SK-MEL-5 (cell line): ENCODE data around the gene SMOC1. TPM values are rescaled to one million over a fixed set of nuclear protein-coding genes. Genes with fewer than 3 reads are reported as not detected.
A peak's percentile ranks its signal among the peaks of the same experiment; 100 is the strongest.

Experiments used
- DNase-seq: peaks from one replicate; pipeline ENCODE4 v3.0.0-alpha.2; 2016; ENCODE audit warnings: low read depth, low spot score
- in situ Hi-C: cut with HindIII; loops from 2 replicates; pipeline ENCODE4 v1.10.0; 2016; ENCODE audit warnings: low sequenced_read_pairs, high pct_unique_total_duplicates, low pct_unique_long_range_greater_than_20kb
- total RNA-seq: library from RNA; depleted of rRNA; stranded (reverse); fragments of >200 nt; shearing (Covaris generic); gene quantifications from 2 replicates; pipeline ENCODE4 v1.2.3, GENCODE V29; 2014

Gene SMOC1
- total RNA-seq, 1 experiment from 2014 or later, result not detected

GRCh38 chr14:70032016-70032415 is 152.8 kb downstream of the SMOC1 start:
- in situ Hi-C loops, result no loop called here
- DNase-seq, result no peak

- in situ Hi-C loops, result no loop called here
- no peak for DNase-seq
These were observed 153.2 kb downstream of the SMOC1 start for GRCh38 chr14:70032447-70032846.

DNA sequence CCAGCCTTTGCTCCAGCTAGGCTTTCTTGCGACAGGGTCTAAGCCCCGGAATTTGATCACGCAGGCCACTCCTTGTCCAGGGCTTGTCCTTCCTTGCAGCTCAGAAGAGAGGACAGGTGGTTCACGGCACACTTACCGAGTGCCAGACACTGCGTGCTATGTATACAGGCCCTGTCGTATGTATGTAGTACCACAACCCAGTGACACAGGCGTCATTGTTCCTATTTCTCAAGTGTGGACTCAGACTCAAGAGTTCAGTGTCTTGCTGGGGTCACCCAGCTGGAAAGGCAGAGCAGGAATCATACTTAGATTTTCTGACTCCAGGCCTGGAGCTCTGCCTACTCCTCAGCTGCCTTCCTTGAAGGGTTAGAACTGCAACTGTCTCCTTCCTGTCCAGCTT is 153.9 kb downstream of the SMOC1 start:
- in situ Hi-C loops, result no loop called here
- no peak for DNase-seq

DNA sequence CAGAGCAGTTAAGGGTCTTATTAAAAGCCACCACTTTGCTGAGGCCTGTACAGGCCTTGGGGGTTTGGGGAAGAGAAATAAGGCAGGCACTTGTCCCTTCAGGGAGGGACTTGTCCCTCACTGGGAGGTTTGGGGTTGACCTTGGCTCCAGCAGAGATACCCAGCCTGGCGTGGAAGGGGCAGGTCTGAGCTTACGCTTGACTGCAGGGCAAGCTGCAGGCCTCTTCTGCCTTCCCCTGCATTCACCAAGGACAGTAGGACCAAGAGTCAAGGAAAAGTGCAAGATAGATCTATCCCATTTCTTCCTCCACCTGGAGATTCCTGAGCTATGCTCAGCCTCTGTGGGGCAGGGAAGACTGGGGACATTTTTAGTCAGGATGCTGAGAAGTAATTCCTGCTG is 154.3 kb downstream of the SMOC1 start:
- DNase-seq, result no peak
- in situ Hi-C loops, result no loop called here

DNA sequence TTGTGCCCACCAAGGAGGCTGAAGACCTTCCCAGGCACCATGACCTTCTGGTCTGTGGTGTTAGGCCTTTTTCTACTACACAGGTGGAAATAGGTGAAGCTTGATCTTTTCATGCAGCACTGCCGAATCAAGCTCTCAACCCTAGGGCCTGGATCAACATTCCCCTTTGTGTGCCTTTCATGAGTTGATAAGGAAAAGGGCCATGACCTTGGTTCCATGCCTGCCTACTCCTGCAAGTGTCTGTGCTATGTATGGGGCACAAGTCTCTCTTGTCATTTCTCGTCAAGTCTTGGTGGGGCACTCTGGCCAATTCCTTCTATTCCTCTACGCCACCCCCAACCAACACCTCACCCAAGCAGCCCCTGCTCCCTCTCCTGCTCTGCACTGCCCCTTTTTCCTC is 155.0 kb downstream of the SMOC1 start:
- in situ Hi-C loops, result no loop called here

DNA sequence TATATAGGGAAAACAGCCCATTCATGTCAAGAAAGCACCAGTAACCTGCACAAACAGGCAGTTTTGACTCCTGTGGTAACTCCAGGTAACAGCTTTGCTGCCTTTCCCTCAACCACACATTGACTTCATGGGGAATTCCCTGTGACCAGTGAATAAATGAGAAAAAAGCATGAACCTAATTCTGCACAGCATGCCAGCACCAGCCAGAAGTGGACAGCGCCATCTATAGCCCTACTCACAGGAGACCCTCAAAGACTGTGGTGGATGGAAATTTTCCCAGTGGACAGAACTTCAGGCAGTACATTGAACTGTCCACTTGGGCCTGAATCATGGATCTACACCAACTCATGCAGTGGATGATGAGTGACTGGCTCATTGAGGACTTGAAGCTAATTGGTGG is 157.4 kb downstream of the SMOC1 start:
- in situ Hi-C loops, result no loop called here
- peak; percentile 38 for DNase-seq

More for the DNA sequence above, 155.0 kb downstream of the SMOC1 start:
- no peak for DNase-seq

GRCh38 chr14:70043001-70043400 is 163.8 kb downstream of the SMOC1 start:
- in situ Hi-C loops, result no loop called here
- no peak for DNase-seq

- no peak for DNase-seq
- in situ Hi-C loops, result no loop called here
These were observed 166.1 kb downstream of the SMOC1 start for GRCh38 chr14:70045310-70045709.

GRCh38 chr14:70045844-70046535 is 166.8 kb downstream of the SMOC1 start:
- peak; percentile 80 for DNase-seq
- in situ Hi-C loops, result no loop called here

DNA sequence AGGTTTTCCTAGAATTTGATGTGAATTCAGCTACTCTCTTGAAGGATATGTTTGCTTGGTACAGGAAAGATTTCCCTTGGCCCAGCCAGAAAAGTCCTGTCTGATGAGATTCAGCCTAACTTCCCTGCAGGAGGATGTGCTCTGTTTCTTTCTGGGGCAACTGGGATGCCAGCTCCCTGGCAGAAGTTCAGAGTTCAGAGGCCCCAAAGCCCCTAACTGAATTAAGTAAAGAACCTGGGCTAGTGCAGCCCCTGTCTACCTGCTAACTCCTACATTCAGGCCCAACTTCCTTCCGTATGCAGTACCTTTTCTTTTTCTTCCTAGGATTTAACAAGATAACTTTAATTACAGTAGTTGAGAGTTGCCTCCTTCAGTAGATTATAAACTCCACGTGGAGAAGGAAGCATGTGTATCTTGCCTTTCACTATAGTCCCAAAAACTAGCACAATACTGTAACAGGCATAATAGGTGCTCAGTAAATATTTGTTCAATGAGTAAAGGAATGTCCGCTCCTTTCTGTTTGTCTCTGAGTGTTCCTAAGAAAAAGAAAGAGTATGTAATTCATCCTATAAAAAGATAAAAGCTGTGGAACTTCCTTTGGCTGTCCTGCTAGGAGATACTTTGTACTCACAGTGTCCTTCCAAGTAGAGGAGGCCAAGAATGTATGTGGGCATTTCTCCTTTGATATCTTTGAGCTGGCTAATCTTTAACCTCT is 168.5 kb downstream of the SMOC1 start:
- in situ Hi-C loops, result no loop called here

DNA sequence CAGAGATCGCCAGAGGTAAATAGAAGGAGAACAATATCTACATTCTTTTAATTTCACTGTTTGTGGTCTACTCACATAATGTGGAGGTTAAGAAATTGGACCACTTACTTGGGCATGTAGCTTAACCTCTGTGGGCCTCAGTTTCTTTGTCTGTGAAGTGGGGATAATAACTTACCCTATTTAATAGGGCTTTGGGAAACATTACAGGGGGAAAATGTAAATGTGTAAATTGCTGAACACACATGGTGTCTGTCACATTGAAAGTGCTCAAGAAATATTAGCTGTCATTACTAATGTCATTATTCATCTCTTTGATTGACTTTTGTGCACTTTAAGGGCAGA is 169.1 kb downstream of the SMOC1 start:
- in situ Hi-C loops, result no loop called here
- DNase-seq, result no peak

More for the DNA sequence above, 168.5 kb downstream of the SMOC1 start:
- no peak for DNase-seq

GRCh38 chr14:70049605-70050004 is 170.4 kb downstream of the SMOC1 start:
- in situ Hi-C loops, result no loop called here

GRCh38 chr14:70050136-70050535 is 170.9 kb downstream of the SMOC1 start:
- in situ Hi-C loops, result no loop called here

More at GRCh38 chr14:70049605-70050004, 170.4 kb downstream of the SMOC1 start:
- DNase-seq, result no peak

DNA sequence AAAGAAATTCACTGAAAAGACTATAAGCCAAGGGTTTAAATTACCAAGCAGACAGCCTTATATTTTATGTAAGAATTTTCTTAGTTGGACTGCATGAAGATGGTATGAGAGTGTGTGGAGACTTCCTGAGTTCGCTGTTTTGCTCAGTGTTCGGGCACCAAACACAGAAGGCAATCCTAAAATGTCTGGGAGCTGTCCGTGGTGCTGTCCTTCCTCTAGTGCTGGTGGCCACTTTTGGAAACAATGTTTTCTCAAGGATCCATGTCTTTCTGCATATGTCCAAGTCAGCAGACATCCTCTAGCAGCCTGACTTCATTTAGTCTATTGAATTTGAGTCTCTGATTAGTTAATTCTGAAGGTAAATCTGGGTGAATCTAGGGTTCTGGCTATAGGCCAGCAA is 173.8 kb downstream of the SMOC1 start:
- in situ Hi-C loops, result no loop called here

More at GRCh38 chr14:70050136-70050535, 170.9 kb downstream of the SMOC1 start:
- DNase-seq, result no peak

GRCh38 chr14:70057519-70058136 is 178.4 kb downstream of the SMOC1 start:
- DNase-seq, result no peak
- in situ Hi-C loops, result no loop called here

More for the DNA sequence above, 173.8 kb downstream of the SMOC1 start:
- peak; percentile 6 for DNase-seq

DNA sequence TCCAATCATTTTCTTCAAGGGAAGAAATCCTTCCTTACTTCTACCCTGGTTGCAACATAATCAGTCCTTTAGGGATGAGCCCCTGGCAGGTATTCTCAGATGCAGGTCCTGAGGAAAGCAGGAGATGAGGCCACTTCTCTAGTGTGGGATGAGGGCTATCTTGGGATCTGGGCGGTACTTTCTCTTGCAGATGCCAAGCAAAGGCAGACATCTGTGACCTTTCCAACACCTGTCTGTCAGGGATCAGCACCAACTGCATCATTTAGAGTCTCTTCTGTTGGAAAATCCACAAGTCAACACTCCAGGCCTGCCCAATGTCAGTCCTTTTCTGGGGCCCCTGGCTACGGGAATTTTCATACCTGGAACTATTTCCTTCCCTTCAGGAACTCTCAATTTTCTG is 180.3 kb downstream of the SMOC1 start:
- no peak for DNase-seq
- in situ Hi-C loops, result no loop called here

DNA sequence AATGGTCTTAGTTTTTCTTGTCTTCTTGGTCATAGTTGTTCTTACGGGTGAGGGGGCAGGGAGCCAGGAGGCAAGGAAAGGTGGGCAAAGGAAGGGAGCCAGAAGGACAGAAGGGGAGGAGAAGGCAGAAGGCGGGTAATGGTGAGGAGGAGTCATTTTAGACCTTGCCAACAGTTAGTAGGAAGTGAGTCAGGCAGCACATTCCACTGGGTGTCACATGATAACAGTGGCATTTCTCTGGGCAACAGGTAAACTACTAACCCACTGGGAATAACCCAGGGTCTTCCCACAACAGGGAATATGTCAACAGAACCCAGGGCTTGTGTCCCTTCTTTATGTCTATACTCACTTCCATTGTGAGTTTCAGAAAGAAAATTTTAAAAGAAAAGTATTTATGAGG is 181.9 kb downstream of the SMOC1 start:
- DNase-seq, result no peak
- in situ Hi-C loops, result no loop called here

DNA sequence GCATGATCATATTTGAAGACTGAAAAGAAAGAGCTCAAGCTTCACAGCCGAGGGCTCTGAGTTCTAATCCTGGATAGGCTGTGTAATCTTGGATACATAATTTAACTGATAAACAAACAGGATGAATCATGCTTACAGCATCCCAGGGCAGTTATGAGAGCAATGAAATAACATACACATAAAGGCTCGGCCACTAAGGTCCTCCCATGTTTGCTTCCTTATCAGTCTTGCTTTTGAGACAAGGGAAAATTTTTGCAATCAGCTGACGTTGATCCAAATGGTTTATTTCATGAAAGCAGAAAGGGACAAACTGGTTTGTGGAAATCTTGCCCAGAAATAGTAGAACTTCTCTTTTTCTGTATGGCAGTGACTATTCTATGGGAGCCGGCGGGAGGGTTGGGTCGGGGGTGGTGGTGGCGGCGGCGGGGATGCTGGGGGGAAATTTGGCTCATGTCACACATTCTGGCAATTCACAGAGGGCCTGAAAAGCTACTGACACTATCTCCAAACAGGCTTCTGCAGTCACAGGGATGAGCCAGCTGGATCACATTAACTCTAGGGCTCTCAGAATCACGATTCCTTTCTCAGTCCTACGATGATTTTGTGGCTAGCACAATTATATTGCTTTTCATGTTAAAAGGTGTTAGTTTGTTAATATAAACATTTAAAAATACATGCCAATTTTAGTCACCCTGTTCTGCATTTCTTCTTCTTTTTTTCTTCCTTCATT is 185.1 kb downstream of the SMOC1 start:
- in situ Hi-C loops, result no loop called here
- no peak for DNase-seq
